Activated naive CD8-positive, alpha-beta T cell (primary cell): ENCODE measurements around the gene LARP4B.

ENCODE experiments used
- H3K27ac Mint-ChIP-seq: one replicate; pipeline ENCODE4 v1.8.0; 2021; ENCODE audit warnings: mixed read lengths
- H3K27me3 Mint-ChIP-seq: one replicate; pipeline ENCODE4 v1.8.0; 2021; ENCODE audit warnings: mixed read lengths
- H3K36me3 Mint-ChIP-seq: one replicate; pipeline ENCODE4 v1.8.0; 2021; ENCODE audit warnings: mixed read lengths
- H3K4me1 Mint-ChIP-seq: one replicate; pipeline ENCODE4 v1.8.0; 2021; ENCODE audit warnings: low read depth, mixed read lengths
- H3K4me3 Mint-ChIP-seq: one replicate; pipeline ENCODE4 v1.8.0; 2021; ENCODE audit warnings: mild to moderate bottlenecking, mixed read lengths
- H3K9me3 Mint-ChIP-seq: one replicate; pipeline ENCODE4 v1.8.0; 2021; ENCODE audit warnings: low read depth, mixed read lengths

The LARP4B gene

DNA sequence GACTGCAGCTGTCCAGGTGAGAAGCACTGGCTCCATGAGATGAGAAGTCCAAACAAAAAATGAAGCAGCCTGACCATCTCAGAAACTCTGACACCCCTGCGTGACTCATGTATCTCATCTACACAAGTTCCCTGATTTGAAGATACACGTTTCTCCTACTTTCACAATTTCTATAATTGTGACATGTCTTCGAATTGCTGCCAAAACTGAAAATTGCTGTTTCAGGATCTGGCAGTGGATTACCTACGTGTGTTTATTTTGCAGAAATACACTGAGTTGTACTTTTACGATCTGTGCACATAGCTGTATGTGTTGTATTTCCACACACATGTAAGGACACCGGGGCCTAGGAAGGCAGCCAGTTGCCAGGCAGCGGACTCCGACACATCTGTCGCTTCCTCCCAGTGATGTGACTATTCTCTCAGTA, 53.2 kb downstream of the LARP4B start:
- peaks cover 1% of the 10 kb centered on the region for H3K4me1 Mint-ChIP-seq
- H3K4me3 Mint-ChIP-seq = no peak overlapping the region
- peaks cover 6% of the 10 kb centered on the region for H3K36me3 Mint-ChIP-seq
- no peaks in the 10 kb centered on the region for H3K27me3 Mint-ChIP-seq
- H3K9me3 Mint-ChIP-seq = no peaks in the 10 kb centered on the region
- H3K27ac Mint-ChIP-seq = no peak overlapping the region

DNA sequence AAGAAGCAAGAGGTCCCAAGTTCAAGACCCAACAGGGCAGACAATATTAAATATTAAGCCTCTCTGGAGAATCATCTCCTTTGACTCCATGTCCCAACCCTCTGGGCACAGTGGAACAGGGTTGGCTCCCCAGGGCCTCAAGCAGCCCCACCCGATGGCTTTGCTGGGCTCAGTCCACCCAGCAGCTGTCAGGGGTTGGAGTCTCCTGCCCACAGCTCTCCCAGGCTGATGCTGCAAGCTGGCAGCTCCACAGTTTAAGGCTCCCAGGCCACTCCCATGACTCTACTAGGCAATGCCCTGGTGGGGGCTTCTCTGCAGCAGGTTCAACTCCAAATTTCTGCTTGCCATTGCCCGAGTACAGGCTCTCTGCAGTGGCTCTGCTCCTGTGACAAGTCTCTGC, 55.1 kb downstream of the LARP4B start:
- no peaks in the 10 kb centered on the region for H3K36me3 Mint-ChIP-seq
- no peaks in the 10 kb centered on the region for H3K27me3 Mint-ChIP-seq
- peaks cover 4% of the 10 kb centered on the region for H3K4me1 Mint-ChIP-seq
- no peaks in the 10 kb centered on the region for H3K9me3 Mint-ChIP-seq
- H3K27ac Mint-ChIP-seq = no peak overlapping the region
- H3K4me3 Mint-ChIP-seq = no peak overlapping the region

DNA sequence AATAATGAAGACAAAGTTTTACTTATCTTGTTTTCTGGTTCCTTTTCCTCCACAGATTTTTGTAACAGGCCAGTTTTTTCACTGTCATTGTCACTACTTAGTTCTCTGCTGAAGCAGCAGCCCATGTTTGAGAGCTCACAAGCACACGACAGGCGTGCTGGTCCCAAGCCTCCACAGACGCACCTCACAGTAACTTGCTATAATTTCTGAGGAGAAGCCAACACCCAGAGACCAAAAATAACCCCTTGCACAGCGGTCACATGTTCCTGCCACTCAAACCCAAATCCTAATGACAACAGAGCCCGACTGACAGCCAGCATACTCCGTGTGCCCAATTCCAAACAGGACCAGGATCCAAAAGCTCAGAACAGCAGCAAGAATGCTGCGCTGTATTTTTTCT, 58.5 kb downstream of the LARP4B start:
- no peaks in the 10 kb centered on the region for H3K27me3 Mint-ChIP-seq
- peaks cover 6% of the 10 kb centered on the region for H3K36me3 Mint-ChIP-seq
- no peak overlapping the region for H3K27ac Mint-ChIP-seq
- H3K4me3 Mint-ChIP-seq = no peak overlapping the region
- H3K4me1 Mint-ChIP-seq = peaks cover 16% of the 10 kb centered on the region
- H3K9me3 Mint-ChIP-seq = no peaks in the 10 kb centered on the region

DNA sequence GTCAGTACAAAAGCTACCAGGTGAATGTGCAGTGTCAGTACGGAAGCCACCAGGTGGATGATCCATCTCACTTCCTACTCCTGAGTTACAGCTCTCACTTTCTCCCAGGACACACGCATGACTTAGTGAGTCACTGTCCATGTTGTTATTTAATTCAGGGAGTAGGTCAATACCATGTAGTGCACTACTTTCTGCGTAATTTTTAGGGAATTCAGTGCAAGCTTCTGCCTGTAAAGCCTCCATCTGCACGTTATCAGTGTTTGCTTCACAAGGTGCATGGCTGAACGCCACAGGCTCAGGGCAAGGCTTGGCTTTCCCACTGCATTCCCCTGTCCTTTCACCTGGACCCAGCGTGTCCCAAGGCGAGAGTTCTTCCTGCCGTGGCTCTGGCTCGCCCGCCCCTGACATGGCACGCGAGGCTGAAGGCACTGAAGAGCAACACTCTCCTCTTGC, 59.5 kb downstream of the LARP4B start:
- Mint-ChIP-seq H3K9me3 (no peaks in the 10 kb centered on the region), H3K36me3 (peaks cover 8% of the 10 kb centered on the region), H3K4me3 (no peak overlapping the region), H3K27me3 (no peaks in the 10 kb centered on the region), H3K4me1 (peaks cover 19% of the 10 kb centered on the region), H3K27ac (no peak overlapping the region)

DNA sequence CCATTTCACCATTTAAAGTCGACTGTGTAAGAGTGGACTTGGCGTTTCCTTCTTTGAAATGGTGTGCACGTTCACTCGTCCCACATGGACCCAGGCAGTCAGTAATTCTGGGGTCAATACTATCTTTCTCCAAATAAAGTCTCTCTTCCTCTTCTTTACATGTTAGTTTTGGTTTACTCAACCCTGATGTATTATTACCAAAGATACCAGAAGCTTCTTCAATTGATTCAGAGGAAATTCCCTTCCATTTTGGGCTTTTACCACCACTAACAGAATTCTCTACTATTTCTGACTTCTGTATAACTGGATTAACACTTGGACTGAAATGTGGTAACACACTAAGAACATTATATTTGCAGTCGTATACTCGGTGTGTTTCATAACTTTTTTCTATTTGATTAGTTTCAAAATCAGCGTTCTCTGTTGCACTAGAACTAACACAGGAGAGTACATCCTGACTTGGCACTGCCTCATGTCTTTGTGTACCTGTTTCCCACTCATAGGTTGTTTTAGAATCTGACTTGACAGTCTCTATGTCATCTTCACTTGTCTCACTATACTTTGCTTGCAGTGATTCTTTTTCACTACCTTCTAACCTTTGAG, 60.8 kb downstream of the LARP4B start:
- no peaks in the 10 kb centered on the region for H3K9me3 Mint-ChIP-seq
- H3K4me1 Mint-ChIP-seq = peaks cover 21% of the 10 kb centered on the region
- no peaks in the 10 kb centered on the region for H3K27me3 Mint-ChIP-seq
- H3K27ac Mint-ChIP-seq = no peak overlapping the region
- H3K4me3 Mint-ChIP-seq = no peak overlapping the region
- peaks cover 8% of the 10 kb centered on the region for H3K36me3 Mint-ChIP-seq

DNA sequence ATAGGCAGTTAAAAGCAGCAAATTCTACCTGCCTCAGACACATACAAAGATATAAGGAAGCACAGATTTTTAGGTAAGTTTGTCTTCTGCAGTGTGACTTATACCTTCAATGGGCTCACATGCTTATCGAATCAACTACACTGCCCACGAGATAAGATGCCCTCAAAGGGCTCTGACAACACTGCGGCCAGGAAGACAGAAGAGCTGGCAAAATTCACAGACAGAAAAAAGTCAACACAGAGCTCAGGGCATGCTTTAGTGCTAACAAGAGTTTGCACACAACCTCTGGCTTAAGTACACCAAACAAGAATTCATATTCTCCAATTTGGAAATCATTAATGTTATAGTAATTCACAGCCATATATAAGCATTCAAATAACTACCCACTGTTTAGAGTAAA, 62.3 kb downstream of the LARP4B start:
- Mint-ChIP-seq H3K9me3 (no peaks in the 10 kb centered on the region), H3K4me1 (peaks cover 21% of the 10 kb centered on the region), H3K27ac (no peak overlapping the region), H3K27me3 (no peaks in the 10 kb centered on the region), H3K4me3 (no peak overlapping the region), H3K36me3 (peaks cover 12% of the 10 kb centered on the region)

DNA sequence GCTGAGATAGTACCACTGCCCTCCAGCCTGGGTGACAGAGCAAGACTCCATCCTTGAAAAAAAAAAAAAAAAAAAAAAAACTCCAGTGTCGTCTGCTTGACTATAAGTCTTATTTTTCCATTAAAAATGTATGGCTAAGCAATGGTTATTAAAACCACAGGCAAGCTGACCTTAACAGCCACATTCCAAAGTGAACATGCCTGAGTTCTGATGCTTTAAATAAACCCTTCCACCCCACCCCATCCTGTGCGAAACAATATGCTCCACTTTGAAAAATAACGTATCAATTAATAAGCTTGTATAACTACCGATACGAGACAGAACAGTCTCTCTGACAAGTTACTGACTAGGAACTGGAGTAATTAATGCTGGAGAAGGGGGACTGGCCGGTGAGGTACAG, 63.7 kb downstream of the LARP4B start:
- no peak overlapping the region for H3K4me3 Mint-ChIP-seq
- no peak overlapping the region for H3K27ac Mint-ChIP-seq
- no peaks in the 10 kb centered on the region for H3K9me3 Mint-ChIP-seq
- H3K36me3 Mint-ChIP-seq = peaks cover 18% of the 10 kb centered on the region
- peaks cover 21% of the 10 kb centered on the region for H3K4me1 Mint-ChIP-seq
- no peaks in the 10 kb centered on the region for H3K27me3 Mint-ChIP-seq

DNA sequence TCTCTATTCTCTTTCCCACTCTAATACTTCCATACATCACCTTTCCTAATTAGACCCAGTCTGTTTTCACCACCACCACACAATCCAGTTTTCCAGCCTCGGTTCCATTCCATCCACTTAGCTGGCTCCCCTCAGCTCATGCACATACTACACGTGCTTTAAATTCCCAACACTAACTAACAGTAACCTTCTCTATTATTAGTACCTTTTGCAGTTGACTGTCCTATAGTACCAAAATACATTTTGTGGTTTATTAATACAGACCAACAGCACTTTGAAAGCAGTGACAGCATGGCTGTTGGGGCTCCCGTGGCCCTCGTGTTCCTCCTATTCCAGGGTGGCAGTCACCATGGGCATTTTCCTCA, 64.9 kb downstream of the LARP4B start:
- no peaks in the 10 kb centered on the region for H3K9me3 Mint-ChIP-seq
- no peak overlapping the region for H3K27ac Mint-ChIP-seq
- peaks cover 23% of the 10 kb centered on the region for H3K36me3 Mint-ChIP-seq

DNA sequence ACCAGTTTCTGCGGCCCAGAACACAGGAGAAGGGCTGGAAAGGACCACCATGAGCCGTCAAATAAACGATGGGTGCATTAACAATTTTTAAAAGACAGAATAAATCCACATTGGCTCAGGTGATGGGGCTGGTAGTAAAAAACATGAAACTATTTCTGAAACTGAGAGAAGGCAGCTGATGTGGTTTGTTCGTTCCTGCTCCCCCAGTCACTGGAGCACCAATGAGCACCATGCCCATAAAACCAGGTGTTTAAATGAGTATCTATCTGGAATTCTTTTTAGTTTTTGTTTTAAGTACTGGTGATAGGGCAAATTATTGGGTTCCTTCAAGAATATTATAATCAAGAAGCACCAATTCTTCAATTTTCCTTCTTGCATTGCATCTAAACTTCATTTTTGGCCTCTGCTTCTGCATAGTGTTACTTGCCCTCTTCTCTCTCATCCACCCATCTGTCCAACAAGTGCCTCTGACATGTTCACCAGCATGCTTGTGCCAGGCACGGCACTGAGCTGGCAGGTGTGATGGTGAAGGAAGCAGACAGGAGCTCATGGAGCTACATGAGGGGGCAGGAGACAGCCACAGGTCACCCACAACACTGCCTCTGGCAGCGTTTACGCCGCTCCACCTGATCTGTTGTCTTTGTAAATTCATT, 65.5 kb downstream of the LARP4B start:
- H3K36me3 Mint-ChIP-seq = peaks cover 26% of the 10 kb centered on the region
- H3K4me1 Mint-ChIP-seq = peaks cover 19% of the 10 kb centered on the region

More for the DNA sequence above, 64.9 kb downstream of the LARP4B start:
- Mint-ChIP-seq H3K4me3 (no peak overlapping the region), H3K27me3 (no peaks in the 10 kb centered on the region), H3K4me1 (peaks cover 19% of the 10 kb centered on the region)

DNA sequence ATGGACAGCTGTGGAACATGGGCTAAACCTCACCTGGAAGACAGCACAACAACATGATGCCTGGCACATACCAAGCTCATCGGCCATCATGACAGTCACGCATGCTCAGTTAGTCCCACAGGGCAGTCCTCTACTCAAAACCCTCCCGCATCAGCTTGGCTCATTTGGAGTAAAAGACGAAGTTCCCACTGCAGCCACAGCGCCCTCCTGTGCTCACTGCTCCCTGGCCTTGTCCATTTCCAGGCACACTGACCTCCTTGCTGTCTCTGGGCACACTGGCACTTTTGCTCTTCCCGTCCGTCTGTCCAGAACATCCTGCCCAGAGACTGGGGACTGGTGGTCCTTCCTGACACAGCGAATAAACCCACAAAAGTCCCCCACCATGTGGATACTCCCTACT, 66.2 kb downstream of the LARP4B start:
- H3K4me1 Mint-ChIP-seq = peaks cover 14% of the 10 kb centered on the region
- peaks cover 28% of the 10 kb centered on the region for H3K36me3 Mint-ChIP-seq
- no peak overlapping the region for H3K4me3 Mint-ChIP-seq
- peak overlapping the region; percentile 42 for H3K27ac Mint-ChIP-seq
- H3K9me3 Mint-ChIP-seq = no peaks in the 10 kb centered on the region
- no peaks in the 10 kb centered on the region for H3K27me3 Mint-ChIP-seq

More for the DNA sequence above, 65.5 kb downstream of the LARP4B start:
- H3K27ac Mint-ChIP-seq = no peak overlapping the region
- no peaks in the 10 kb centered on the region for H3K27me3 Mint-ChIP-seq
- no peaks in the 10 kb centered on the region for H3K9me3 Mint-ChIP-seq
- no peak overlapping the region for H3K4me3 Mint-ChIP-seq

DNA sequence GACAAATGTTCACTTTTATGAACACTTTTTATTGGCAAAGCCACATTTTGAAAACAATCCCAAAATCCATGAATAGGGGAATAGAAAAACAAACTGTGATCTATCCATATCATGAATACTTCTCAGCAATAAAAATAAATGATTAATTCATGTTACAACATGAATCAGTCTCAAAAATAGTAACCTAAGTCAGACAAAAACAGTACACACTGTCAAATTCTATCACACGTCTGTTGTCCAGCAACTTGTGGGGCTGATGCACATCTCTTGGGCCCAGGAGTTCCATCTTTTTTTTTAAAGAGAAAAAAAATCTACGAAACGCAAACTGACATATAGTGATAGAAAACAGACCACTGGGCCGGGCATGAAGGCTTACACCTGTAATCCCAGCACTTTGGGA, 71.0 kb downstream of the LARP4B start:
- Mint-ChIP-seq H3K27me3 (no peaks in the 10 kb centered on the region), H3K4me3 (no peak overlapping the region), H3K4me1 (peaks cover 19% of the 10 kb centered on the region), H3K36me3 (peaks cover 23% of the 10 kb centered on the region), H3K27ac (no peak overlapping the region), H3K9me3 (no peaks in the 10 kb centered on the region)

DNA sequence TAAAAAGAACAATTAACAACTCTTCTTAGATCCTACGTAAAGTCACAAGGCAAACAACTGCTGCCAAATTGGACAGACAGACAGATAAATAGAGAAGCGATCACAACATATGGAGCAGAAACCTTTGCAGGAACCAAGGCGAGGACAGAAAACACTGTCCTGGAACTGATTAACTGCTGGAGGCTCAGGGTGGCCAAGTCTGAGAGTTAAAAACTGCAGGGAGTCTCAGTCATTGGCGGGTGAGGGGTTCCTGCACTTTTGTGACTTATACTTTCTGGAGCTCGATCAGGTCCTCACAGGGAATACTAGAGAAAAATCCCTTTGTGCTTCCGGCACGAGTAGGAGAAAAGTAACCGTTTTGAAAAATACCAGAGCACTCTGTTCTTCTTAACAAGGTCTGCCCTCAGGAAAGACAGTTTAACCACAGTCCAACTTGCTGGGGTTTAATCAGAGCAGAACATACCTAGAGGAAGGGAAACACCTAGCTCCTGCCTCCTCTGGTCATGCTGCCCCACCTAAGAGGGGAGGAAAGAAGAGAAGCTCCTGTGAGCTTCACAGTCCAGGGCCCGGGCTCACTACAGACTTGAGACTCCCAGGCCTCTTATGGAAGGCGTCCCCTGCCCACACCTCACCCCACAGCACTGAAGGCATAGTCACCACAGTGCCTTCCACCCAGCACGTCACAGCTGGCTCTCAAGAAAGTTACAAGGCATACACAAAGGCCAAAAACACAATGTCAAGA, 74.9 kb downstream of the LARP4B start:
- Mint-ChIP-seq H3K9me3 (no peaks in the 10 kb centered on the region), H3K36me3 (peaks cover 18% of the 10 kb centered on the region), H3K27me3 (no peaks in the 10 kb centered on the region), H3K27ac (no peak overlapping the region), H3K4me1 (peaks cover 33% of the 10 kb centered on the region), H3K4me3 (no peak overlapping the region)

DNA sequence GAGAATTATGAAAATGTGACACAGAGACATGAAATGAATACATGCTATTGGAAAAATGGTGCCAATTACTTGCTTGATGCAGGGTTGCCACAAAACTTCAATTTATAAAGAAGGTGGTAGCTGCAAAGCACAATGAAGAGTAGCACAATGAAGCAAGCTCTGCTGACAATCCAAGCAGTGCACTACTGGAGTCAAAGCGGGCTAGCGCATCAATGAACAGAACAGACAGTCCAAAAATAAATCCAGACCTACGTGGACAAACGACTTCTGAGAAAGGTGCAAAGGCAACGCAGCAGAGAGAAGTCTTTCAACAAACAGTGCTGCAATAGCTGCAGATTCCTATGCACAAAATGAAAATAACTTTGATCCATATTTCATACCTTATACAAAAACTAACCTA, 75.8 kb downstream of the LARP4B start:
- H3K9me3 Mint-ChIP-seq = no peaks in the 10 kb centered on the region
- H3K27me3 Mint-ChIP-seq = no peaks in the 10 kb centered on the region
- H3K27ac Mint-ChIP-seq = no peak overlapping the region
- H3K4me3 Mint-ChIP-seq = no peak overlapping the region
- peaks cover 21% of the 10 kb centered on the region for H3K36me3 Mint-ChIP-seq
- H3K4me1 Mint-ChIP-seq = peaks cover 36% of the 10 kb centered on the region

DNA sequence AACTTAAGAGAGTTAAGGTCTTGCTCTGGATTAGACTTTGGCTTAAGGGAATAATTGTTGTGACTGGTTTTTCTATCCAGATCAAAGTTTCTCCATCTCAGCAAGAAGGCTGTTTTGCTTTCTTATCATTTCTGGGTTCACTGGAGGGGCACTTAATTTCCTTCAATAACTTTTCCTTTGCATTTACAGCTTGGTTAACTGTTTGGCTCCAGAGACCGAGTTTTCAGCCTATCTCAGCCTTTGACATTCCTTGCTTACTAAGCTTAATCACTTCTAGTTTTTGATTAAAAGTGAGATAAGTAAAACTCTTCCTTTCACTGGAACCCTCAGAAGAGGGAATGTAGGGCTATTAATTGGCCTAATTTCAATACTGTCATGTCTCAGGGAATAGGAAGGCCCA, 76.4 kb downstream of the LARP4B start:
- Mint-ChIP-seq H3K9me3 (no peaks in the 10 kb centered on the region), H3K27me3 (no peaks in the 10 kb centered on the region), H3K4me1 (peaks cover 36% of the 10 kb centered on the region), H3K4me3 (no peak overlapping the region), H3K27ac (no peak overlapping the region), H3K36me3 (peaks cover 24% of the 10 kb centered on the region)

DNA sequence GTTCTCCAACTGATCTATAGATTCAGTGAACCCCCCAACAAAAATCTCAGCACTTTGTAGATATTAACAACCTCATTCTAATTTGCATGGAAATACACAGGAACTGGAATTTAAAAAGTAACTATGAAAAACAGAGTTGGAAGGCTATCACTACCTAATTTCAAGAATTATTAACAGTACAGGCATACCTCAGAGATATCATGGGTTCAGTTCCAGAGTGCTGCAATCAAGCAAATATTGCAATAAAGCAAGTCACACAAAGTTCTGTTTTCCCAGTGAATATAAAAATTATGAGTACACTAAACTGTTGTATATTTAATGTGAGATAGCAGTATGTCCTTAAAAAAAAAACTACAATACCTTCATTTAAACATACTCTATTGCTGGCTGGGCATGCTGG, 78.5 kb downstream of the LARP4B start:
- H3K27ac Mint-ChIP-seq = no peak overlapping the region
- H3K9me3 Mint-ChIP-seq = no peaks in the 10 kb centered on the region
- peaks cover 42% of the 10 kb centered on the region for H3K4me1 Mint-ChIP-seq
- H3K4me3 Mint-ChIP-seq = no peak overlapping the region
- H3K36me3 Mint-ChIP-seq = peaks cover 30% of the 10 kb centered on the region
- H3K27me3 Mint-ChIP-seq = no peaks in the 10 kb centered on the region
